MM.1S (cell line): ENCODE measurements around the gene C14orf93.
"Not testable (repeated sequence)": the region's sequence is repeated elsewhere in the genome, so short reads cannot be mapped to it uniquely, and the experiment has no call there.

Source experiments
- DNase-seq: peaks from one replicate; pipeline ENCODE4 v3.0.0-alpha.2; 2015
- H2AFZ ChIP-seq: fragments of 300-600 bp; sonication (generic); 2 replicates; pipeline ENCODE4 v1.6.0; 2016; ENCODE audit warnings: antibody characterized with exemption, low read length
- H3F3A ChIP-seq: fragments of 300-600 bp; sonication (generic); 2 replicates; pipeline ENCODE4 v1.6.1; 2016; ENCODE audit warnings: mild to moderate bottlenecking, antibody characterized with exemption, low read length, moderate library complexity, mixed read lengths; ENCODE audit not compliant: insufficient read depth
- H3K27ac ChIP-seq: fragments of 300-600 bp; sonication (generic); 2 replicates; pipeline ENCODE4 v1.5.1; 2016; ENCODE audit warnings: mild to moderate bottlenecking, low read length
- H3K27me3 ChIP-seq: fragments of 300-600 bp; sonication (generic); replicated peaks from 2 replicates; pipeline ENCODE4 v1.6.0; 2016; ENCODE audit warnings: low read length; ENCODE audit not compliant: insufficient read depth
- H3K36me3 ChIP-seq: fragments of 300-600 bp; sonication (generic); replicated peaks from 2 replicates; pipeline ENCODE4 v1.6.1; 2016; ENCODE audit warnings: mild to moderate bottlenecking, low read length, mixed read lengths; ENCODE audit not compliant: insufficient read depth
- H3K4me1 ChIP-seq: fragments of 300-600 bp; sonication (generic); 2 replicates; pipeline ENCODE4 v1.6.1; 2016; ENCODE audit warnings: low read length, mixed read lengths
- H3K4me2 ChIP-seq: fragments of 300-600 bp; sonication (generic); 2 replicates; pipeline ENCODE4 v1.6.0; 2016; ENCODE audit warnings: low read depth, low read length
- H3K4me3 ChIP-seq: fragments of 300-600 bp; sonication (generic); 2 replicates; pipeline ENCODE4 v1.5.1; 2016; ENCODE audit warnings: low read length, mixed read lengths
- H3K79me2 ChIP-seq: fragments of 300-600 bp; sonication (generic); 2 replicates; pipeline ENCODE4 v1.6.1; 2016; ENCODE audit warnings: mixed run types, low read length, mixed read lengths
- H3K9ac ChIP-seq: fragments of 300-600 bp; sonication (generic); 2 replicates; pipeline ENCODE4 v1.6.1; 2016; ENCODE audit warnings: low read length, mixed read lengths
- H3K9me2 ChIP-seq: fragments of 300-600 bp; sonication (generic); replicated peaks from 2 replicates; pipeline ENCODE4 v1.6.1; 2016; ENCODE audit warnings: mild to moderate bottlenecking, low read length, mixed read lengths; ENCODE audit not compliant: insufficient read depth
- H3K9me3 ChIP-seq: fragments of 300-600 bp; sonication (generic); replicated peaks from 2 replicates; pipeline ENCODE4 v1.6.1; 2016; ENCODE audit warnings: mild to moderate bottlenecking, low read length, mixed read lengths; ENCODE audit not compliant: insufficient read depth
- H4K20me1 ChIP-seq: fragments of 300-600 bp; sonication (generic); 2 replicates; pipeline ENCODE4 v1.6.1; 2016; ENCODE audit warnings: mild to moderate bottlenecking, low read length, moderate library complexity, mixed read lengths; ENCODE audit not compliant: insufficient read depth
- EZH2 ChIP-seq: fragments of 300-600 bp; sonication (generic); optimal IDR thresholded peaks from 2 replicates; pipeline ENCODE3; 2017; ENCODE audit warnings: low read depth, mild to moderate bottlenecking, antibody characterized with exemption, low read length, mixed read lengths
- EZH2phosphoT487 ChIP-seq: fragments of 300-600 bp; sonication (generic); IDR thresholded peaks from 2 replicates; pipeline ENCODE4 v1.6.1; 2018; ENCODE audit warnings: antibody characterized with exemption, low read length
- TF ChIP-seq, protein P1 (sequence below): fragments of 300-600 bp; sonication (generic); IDR thresholded peaks from 2 replicates; pipeline ENCODE4 v1.5.1; 2016; ENCODE audit warnings: antibody characterized with exemption, low read length, mixed read lengths

Gene C14orf93

DNA sequence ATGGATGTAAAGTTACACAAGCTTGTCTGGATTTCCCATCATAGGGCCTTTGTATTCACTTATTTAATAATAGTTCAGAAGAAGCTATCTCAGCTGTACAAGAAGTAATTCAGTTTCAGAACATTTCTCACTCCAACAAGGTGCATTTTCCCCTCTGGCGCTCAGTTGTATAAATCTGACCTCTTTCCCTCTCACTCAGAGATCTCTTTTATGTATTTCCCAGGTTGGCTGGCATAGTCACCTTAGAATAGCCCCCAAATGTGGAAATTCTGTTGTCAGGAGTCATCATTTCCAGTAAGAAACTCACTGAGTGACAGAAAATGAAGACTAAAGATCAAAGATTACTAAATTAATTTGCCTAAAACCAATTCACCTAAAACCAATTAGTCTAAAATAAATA is 38.8 kb downstream of the C14orf93 start:
- H3K9me3 ChIP-seq = no peaks in the 10 kb centered on the region
- H3K9me2 ChIP-seq = no peaks in the 10 kb centered on the region
- no peak overlapping the region for H3K4me2 ChIP-seq
- no peak overlapping the region for H3K4me3 ChIP-seq
- H3K79me2 ChIP-seq = no peaks in the 10 kb centered on the region
- no peaks in the 10 kb centered on the region for H3F3A ChIP-seq
- H3K27me3 ChIP-seq = no peaks in the 10 kb centered on the region
- no peak overlapping the region for H3K27ac ChIP-seq
- H2AFZ ChIP-seq = no peak overlapping the region
- no peak for DNase-seq
- no peaks in the 10 kb centered on the region for H3K36me3 ChIP-seq
- no peaks in the 10 kb centered on the region for H4K20me1 ChIP-seq
- TF ChIP-seq, protein P1, sequence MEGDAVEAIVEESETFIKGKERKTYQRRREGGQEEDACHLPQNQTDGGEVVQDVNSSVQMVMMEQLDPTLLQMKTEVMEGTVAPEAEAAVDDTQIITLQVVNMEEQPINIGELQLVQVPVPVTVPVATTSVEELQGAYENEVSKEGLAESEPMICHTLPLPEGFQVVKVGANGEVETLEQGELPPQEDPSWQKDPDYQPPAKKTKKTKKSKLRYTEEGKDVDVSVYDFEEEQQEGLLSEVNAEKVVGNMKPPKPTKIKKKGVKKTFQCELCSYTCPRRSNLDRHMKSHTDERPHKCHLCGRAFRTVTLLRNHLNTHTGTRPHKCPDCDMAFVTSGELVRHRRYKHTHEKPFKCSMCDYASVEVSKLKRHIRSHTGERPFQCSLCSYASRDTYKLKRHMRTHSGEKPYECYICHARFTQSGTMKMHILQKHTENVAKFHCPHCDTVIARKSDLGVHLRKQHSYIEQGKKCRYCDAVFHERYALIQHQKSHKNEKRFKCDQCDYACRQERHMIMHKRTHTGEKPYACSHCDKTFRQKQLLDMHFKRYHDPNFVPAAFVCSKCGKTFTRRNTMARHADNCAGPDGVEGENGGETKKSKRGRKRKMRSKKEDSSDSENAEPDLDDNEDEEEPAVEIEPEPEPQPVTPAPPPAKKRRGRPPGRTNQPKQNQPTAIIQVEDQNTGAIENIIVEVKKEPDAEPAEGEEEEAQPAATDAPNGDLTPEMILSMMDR = no peak
- TF ChIP-seq EZH2phosphoT487 = no peak
- TF ChIP-seq EZH2 = no peak
- H3K4me1 ChIP-seq = no peaks in the 10 kb centered on the region
- no peak overlapping the region for H3K9ac ChIP-seq

DNA sequence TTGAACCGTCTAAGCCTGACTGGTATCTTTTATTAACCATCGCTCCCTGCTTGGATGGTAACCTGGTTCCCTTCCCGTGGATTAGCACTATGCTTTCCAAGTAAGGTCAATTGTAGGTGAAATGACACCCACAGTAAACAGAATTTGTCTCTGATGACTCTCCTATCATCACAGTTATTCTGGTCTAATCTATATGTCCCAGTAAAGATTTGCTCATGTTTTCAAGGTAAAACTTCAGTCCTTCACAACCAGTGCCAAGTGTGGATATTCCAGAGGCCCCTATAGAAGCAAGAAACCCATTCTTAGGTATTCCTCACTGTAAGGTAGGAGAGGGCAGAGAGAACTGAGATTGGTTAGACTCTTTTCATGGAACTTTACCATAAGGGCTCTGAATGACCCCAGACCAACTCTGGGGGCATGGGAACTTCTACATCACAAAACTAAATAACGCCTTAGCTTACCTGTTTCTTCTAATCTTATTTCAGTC is 43.1 kb downstream of the C14orf93 start:
- Histone ChIP-seq H3K27ac (no peak overlapping the region), H3K9me3 (no peaks in the 10 kb centered on the region), H3F3A (no peaks in the 10 kb centered on the region), H3K27me3 (no peaks in the 10 kb centered on the region), H3K36me3 (no peaks in the 10 kb centered on the region), H3K9ac (no peak overlapping the region), H2AFZ (no peak overlapping the region), H3K4me2 (no peak overlapping the region), H3K4me1 (no peaks in the 10 kb centered on the region), H3K4me3 (no peak overlapping the region), H3K79me2 (no peaks in the 10 kb centered on the region), H4K20me1 (no peaks in the 10 kb centered on the region), H3K9me2 (no peaks in the 10 kb centered on the region)
- DNase-seq = no peak
- TF ChIP-seq EZH2phosphoT487 (no peak), EZH2 (no peak)
- TF ChIP-seq, protein P1 = no peak

DNA sequence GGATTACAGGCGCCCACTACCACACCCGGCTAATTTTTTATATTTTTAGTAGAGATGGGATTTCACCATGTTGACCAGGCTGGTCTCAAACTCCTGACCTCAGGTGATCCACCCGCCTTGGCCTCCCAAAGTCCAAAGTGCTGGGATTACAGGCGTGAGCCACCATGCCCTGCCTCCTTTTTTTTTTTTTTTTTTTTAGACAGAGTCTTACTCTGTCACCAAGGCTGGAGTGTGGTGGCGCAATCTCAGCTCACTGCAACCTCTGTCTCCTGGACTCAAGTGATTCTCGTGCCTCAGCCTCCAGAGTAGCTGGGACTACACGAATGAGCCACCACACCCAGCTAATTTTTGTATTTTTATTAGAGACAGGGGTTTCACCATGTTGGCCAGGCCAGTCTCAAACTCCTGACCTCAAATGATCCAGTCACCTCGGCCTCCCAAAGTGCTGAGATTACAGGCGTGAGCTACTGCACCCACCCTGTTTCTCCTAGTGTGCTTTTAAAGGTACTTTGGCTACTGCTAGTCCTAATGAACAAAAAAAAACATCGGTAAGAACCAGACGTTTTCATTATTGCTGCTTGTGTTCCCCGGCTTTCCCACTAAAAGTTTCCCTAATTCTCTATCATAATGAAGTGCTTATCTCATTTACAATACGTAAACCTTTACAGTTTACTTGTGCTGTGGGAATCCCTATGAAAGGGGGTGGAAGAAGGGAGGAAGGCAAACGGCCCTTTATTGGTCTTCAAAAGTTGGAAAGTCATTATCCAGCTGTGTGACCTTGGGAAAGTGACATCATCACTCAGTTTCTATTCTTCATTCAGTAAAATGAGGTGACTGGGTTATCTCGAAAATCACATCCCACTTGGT is 43.8 kb downstream of the C14orf93 start:
- H4K20me1 ChIP-seq, H3K36me3 ChIP-seq, H3K9ac ChIP-seq, DNase-seq, H3K4me2 ChIP-seq, H3K9me3 ChIP-seq, H3K4me3 ChIP-seq, H3K27me3 ChIP-seq, H3K9me2 ChIP-seq, H3F3A ChIP-seq, H3K79me2 ChIP-seq, H3K4me1 ChIP-seq, H2AFZ ChIP-seq, H3K27ac ChIP-seq: not testable (repeated sequence)

DNA sequence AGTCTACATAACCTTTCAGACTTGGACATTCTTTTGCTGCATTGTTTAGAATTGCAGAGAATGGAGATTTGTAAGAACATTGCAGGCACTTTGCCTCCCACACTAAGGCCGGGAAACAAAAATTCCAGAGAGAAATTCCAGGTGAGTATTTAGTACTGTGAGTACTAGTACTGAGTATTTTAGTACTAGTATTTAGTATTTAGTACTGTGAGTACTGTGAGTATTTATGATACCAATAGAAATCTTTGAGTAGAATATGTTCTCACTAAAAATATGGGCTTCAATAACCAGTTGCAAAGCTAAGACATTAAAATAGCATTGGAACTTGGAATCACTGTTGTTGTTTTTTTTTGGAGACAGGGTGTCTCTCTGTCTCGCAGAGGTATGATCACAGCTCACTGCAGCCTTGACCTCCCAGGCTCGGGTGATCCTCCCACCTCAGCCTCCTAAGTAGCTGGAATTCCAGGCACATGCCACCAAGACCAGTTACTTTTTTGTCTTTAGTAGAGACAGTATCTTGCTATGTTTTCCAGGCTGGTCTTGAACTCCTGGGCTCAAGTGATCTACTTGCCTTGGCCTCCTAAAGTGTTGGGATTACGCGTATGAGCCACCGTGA is 47.8 kb downstream of the C14orf93 start:
- Histone ChIP-seq H3K9me3 (no peaks in the 10 kb centered on the region), H3K27me3 (no peaks in the 10 kb centered on the region), H3K4me2 (no peak overlapping the region), H3K9me2 (no peaks in the 10 kb centered on the region), H2AFZ (no peak overlapping the region), H4K20me1 (no peaks in the 10 kb centered on the region), H3K79me2 (no peaks in the 10 kb centered on the region), H3K27ac (no peak overlapping the region), H3K36me3 (no peaks in the 10 kb centered on the region), H3K9ac (no peak overlapping the region), H3K4me1 (no peaks in the 10 kb centered on the region), H3F3A (no peaks in the 10 kb centered on the region), H3K4me3 (no peak overlapping the region)
- TF ChIP-seq EZH2 (no peak), EZH2phosphoT487 (no peak)
- TF ChIP-seq, protein P1 = no peak
- no peak for DNase-seq
